ENCODE results near the gene ANHX.

Gene ANHX

DNA sequence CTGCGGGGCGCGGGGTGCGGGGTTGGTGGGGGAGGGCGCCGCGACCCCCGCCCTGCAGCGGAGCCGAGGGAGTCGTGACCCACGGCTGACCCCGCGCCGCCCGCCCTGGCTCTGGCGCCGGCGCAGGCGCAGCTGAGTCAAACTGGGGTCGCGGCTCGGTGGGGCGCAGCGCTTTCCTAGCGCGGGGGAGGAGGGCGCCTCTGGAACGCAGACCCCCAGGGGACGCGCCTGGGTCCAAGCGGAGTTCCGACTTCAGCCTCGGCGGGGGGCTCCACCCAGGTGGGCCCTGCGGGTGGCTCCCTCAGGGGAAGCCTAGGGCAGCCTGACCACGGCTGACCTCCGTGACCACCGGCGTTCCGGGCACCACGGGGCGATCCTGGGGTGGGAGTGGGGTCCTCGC is 467 bp upstream of the ANHX start:
- no peaks in the 10 kb centered on the region for H3K4me1 ChIP-seq (ENCODE audit: insufficient read depth, insufficient read length)
- H3K27me3 ChIP-seq (ENCODE audit: insufficient read depth, insufficient read length) = peaks cover 18% of the 10 kb centered on the region
- no peak for TF ChIP-seq ZNF274 (IDR thresholded peaks at IDR 0.05; ENCODE audit: low read depth, low read length)
- no peak for TF ChIP-seq SUZ12 (IDR thresholded peaks at IDR 0.05; ENCODE audit: extremely low read depth, insufficient read depth, insufficient read length)
- no peak for TF ChIP-seq YY1 (IDR thresholded peaks at IDR 0.05; ENCODE audit: insufficient read depth, insufficient read length)
- H3K4me3 ChIP-seq (ENCODE audit: insufficient read length, low read depth) = peak overlapping the region; percentile 64
- no peaks in the 10 kb centered on the region for H3K36me3 ChIP-seq (ENCODE audit: insufficient read depth, insufficient read length, low read length)
- H3K9me3 ChIP-seq (ENCODE audit: insufficient read depth, low read length) = peaks cover 9% of the 10 kb centered on the region; the same call in 1 of the 2 replicates
- peak overlapping the region; percentile 74 for H3K9ac ChIP-seq (ENCODE audit: insufficient read length, low read depth)
- no peak for DNase-seq (ENCODE audit: low read depth, low spot score)

DNA sequence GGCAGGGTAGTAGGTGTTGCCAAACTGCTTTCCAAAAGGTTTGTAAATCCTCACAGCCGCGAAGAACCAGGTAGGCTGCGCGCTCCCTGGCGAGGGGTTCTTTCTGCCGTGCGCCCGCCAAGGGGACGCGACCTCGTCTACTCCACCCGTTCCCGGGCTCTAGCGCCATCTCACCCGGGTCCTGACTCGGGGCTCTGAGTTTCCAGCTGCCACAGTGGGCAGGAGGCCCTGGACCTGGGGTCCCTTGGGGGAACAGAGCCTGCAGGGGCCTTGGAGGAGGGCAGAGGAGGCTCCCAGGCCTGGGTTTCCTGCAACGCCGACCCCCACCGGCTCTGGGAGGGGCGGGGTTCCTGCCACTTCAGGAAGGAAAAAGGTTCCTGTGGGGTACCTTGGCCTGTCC is 706 bp downstream of the ANHX start:
- no peak overlapping the region for H3K4me3 ChIP-seq (ENCODE audit: insufficient read length, low read depth)
- H3K9me3 ChIP-seq (ENCODE audit: insufficient read depth, low read length) = peaks cover 12% of the 10 kb centered on the region; the same call in 1 of the 2 replicates
- no peaks in the 10 kb centered on the region for H3K4me1 ChIP-seq (ENCODE audit: insufficient read depth, insufficient read length)
- H3K9ac ChIP-seq (ENCODE audit: insufficient read length, low read depth) = no peak overlapping the region
- no peaks in the 10 kb centered on the region for H3K36me3 ChIP-seq (ENCODE audit: insufficient read depth, insufficient read length, low read length)
- peaks cover 8% of the 10 kb centered on the region for H3K27me3 ChIP-seq (ENCODE audit: insufficient read depth, insufficient read length)
- DNase-seq (ENCODE audit: low read depth, low spot score) = no peak
- TF ChIP-seq SUZ12 (IDR thresholded peaks at IDR 0.05; ENCODE audit: extremely low read depth, insufficient read depth, insufficient read length) (no peak), YY1 (IDR thresholded peaks at IDR 0.05; ENCODE audit: insufficient read depth, insufficient read length) (no peak), ZNF274 (IDR thresholded peaks at IDR 0.05; ENCODE audit: low read depth, low read length) (no peak)

DNA sequence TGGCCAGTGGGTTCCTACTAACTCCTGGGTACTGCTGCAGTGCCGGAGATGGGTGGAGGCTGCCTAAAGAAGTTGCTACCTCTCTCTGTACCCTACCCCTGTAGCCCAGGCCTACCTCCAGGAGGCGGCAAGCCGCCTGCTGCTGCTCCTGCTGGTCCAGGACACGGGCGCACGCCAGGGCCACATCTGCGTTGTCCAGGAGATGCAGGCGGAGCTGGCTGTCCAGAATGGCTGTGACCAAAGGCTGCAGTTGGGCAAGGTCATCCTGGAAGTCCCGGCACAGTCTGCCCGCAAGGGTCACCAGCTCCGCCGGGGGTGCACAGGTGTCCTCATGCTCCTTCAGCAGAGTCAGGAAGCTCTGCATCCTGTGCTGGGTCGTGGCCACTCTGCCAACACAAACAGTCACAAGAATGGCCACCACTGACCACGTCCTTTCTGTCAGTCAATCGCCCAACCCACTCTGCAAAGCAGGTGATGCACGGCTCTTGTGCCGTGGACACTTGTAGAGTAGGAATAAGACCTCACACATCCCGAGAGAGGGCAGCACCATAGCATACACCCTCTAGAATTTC is 1.6 kb downstream of the ANHX start:
- Histone ChIP-seq H3K9ac (ENCODE audit: insufficient read length, low read depth) (no peak overlapping the region), H3K36me3 (ENCODE audit: insufficient read depth, insufficient read length, low read length) (no peaks in the 10 kb centered on the region), H3K4me3 (ENCODE audit: insufficient read length, low read depth) (no peak overlapping the region), H3K9me3 (ENCODE audit: insufficient read depth, low read length) (peaks cover 6% of the 10 kb centered on the region; the same call in 1 of the 2 replicates), H3K27me3 (ENCODE audit: insufficient read depth, insufficient read length) (peaks cover 8% of the 10 kb centered on the region), H3K4me1 (ENCODE audit: insufficient read depth, insufficient read length) (no peaks in the 10 kb centered on the region)
- TF ChIP-seq ZNF274 (IDR thresholded peaks at IDR 0.05; ENCODE audit: low read depth, low read length) (no peak), YY1 (IDR thresholded peaks at IDR 0.05; ENCODE audit: insufficient read depth, insufficient read length) (no peak), SUZ12 (IDR thresholded peaks at IDR 0.05; ENCODE audit: extremely low read depth, insufficient read depth, insufficient read length) (no peak)
- no peak for DNase-seq (ENCODE audit: low read depth, low spot score)

DNA sequence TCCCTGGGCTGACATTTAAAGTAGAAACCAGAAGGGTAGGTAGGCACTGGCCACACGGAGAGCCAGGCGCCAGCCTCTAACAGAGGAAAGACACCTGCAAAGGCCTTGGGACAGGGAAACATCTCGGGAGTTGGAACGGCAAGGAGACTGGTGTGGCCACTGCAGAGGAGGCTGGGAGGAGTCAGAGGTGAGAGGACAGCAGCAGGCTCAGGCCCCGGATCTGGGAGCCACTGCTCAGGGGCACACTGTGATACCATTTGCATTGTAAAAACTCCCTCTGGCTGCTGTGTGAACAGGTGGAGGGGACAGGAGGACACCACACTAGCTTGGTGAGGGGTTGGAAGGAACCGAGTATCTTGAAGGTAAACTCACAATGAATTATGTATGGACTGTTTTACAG is 2.7 kb downstream of the ANHX start:
- peaks cover 4% of the 10 kb centered on the region; the same call in 1 of the 2 replicates for H3K9me3 ChIP-seq (ENCODE audit: insufficient read depth, low read length)
- DNase-seq (ENCODE audit: low read depth, low spot score) = no peak
- no peak overlapping the region for H3K4me3 ChIP-seq (ENCODE audit: insufficient read length, low read depth)
- peaks cover 8% of the 10 kb centered on the region for H3K27me3 ChIP-seq (ENCODE audit: insufficient read depth, insufficient read length)
- no peak overlapping the region for H3K9ac ChIP-seq (ENCODE audit: insufficient read length, low read depth)
- H3K36me3 ChIP-seq (ENCODE audit: insufficient read depth, insufficient read length, low read length) = no peaks in the 10 kb centered on the region
- TF ChIP-seq ZNF274 (IDR thresholded peaks at IDR 0.05; ENCODE audit: low read depth, low read length) (no peak), YY1 (IDR thresholded peaks at IDR 0.05; ENCODE audit: insufficient read depth, insufficient read length) (no peak), SUZ12 (IDR thresholded peaks at IDR 0.05; ENCODE audit: extremely low read depth, insufficient read depth, insufficient read length) (no peak)
- no peaks in the 10 kb centered on the region for H3K4me1 ChIP-seq (ENCODE audit: insufficient read depth, insufficient read length)

DNA sequence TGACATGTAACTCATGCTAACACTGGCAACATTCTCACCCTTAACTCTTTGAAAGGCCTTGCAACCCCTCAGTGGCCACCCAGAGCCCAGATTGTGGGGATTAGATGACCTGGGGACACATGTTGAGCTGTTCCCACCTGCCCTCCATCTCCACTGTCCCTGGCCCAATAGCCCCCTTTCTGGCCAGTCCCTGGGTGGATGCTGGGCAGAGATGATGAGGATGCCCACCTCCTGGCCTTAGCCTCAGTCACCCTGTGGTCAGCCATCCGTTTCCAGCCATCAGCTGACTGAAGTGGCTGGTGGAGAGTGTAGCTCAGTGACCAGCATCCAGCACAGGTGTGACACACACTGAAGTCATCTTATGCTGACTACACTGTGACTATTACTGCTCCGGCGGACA is 4.7 kb downstream of the ANHX start:
- no peaks in the 10 kb centered on the region for H3K36me3 ChIP-seq (ENCODE audit: insufficient read depth, insufficient read length, low read length)
- no peaks in the 10 kb centered on the region for H3K27me3 ChIP-seq (ENCODE audit: insufficient read depth, insufficient read length)
- no peak overlapping the region for H3K4me3 ChIP-seq (ENCODE audit: insufficient read length, low read depth)
- H3K9ac ChIP-seq (ENCODE audit: insufficient read length, low read depth) = no peak overlapping the region
- DNase-seq (ENCODE audit: low read depth, low spot score) = no peak
- peaks cover 4% of the 10 kb centered on the region; the same call in 1 of the 2 replicates for H3K9me3 ChIP-seq (ENCODE audit: insufficient read depth, low read length)
- TF ChIP-seq YY1 (IDR thresholded peaks at IDR 0.05; ENCODE audit: insufficient read depth, insufficient read length) (no peak), ZNF274 (IDR thresholded peaks at IDR 0.05; ENCODE audit: low read depth, low read length) (no peak), SUZ12 (IDR thresholded peaks at IDR 0.05; ENCODE audit: extremely low read depth, insufficient read depth, insufficient read length) (no peak)
- H3K4me1 ChIP-seq (ENCODE audit: insufficient read depth, insufficient read length) = no peaks in the 10 kb centered on the region

DNA sequence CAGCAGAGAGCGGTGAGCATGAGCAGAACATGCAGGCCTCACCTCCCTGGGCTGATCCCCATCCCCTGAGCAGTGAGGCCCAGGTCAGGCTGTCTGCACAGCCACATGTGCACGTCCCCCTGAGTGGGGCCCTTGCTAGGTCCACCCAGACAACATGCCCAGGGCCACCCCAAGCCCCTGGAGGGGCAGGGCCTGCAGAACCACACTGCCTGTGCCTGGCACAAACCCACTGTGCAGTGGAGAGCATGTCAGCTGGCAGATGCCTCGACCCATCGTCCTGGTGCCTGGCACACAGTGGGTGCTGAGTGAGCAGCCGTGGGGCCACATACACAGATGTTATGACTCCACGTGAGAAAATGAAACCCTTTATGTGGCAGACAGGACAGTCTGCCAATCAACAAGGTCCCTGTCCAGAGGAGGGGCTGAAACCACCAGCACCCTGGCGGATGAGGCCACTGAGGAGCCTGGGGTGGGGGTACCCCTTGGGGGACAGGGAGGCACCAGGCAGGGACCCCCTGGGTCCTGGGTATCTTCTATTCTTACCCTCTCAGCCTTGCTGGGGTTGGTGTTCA is 8.3 kb downstream of the ANHX start:
- TF ChIP-seq YY1 (IDR thresholded peaks at IDR 0.05; ENCODE audit: insufficient read depth, insufficient read length) (no peak), ZNF274 (IDR thresholded peaks at IDR 0.05; ENCODE audit: low read depth, low read length) (no peak), SUZ12 (IDR thresholded peaks at IDR 0.05; ENCODE audit: extremely low read depth, insufficient read depth, insufficient read length) (no peak)
- DNase-seq (ENCODE audit: low read depth, low spot score) = no peak
- Histone ChIP-seq H3K36me3 (ENCODE audit: insufficient read depth, insufficient read length, low read length) (no peaks in the 10 kb centered on the region), H3K4me3 (ENCODE audit: insufficient read length, low read depth) (no peak overlapping the region), H3K9ac (ENCODE audit: insufficient read length, low read depth) (no peak overlapping the region), H3K9me3 (ENCODE audit: insufficient read depth, low read length) (peaks cover 6% of the 10 kb centered on the region; the same call in 1 of the 2 replicates), H3K27me3 (ENCODE audit: insufficient read depth, insufficient read length) (no peaks in the 10 kb centered on the region), H3K4me1 (ENCODE audit: insufficient read depth, insufficient read length) (no peaks in the 10 kb centered on the region)

DNA sequence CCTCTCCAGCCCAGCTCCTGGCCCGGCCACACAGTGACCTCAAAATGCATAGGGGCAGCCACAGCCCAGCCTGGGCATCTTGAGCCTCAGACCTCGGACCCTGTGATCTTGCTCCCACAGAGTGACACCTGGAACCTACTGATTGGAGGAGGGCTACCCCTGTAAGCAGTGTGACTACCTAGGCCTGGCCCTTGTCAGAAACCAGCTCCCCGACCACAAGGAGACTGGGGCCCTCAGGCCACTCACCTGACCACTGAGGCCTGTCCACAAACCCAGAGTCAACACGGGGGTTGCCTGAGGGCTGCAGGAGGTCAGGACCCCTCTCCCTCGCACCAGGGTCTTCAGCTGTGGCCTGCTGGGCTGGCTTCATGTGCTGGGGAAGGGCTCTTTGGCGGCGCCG is 9.0 kb downstream of the ANHX start:
- H3K4me3 ChIP-seq (ENCODE audit: insufficient read length, low read depth) = no peak overlapping the region
- no peak for DNase-seq (ENCODE audit: low read depth, low spot score)
- H3K4me1 ChIP-seq (ENCODE audit: insufficient read depth, insufficient read length) = no peaks in the 10 kb centered on the region
- H3K9me3 ChIP-seq (ENCODE audit: insufficient read depth, low read length) = peaks cover 8% of the 10 kb centered on the region; the same call in 1 of the 2 replicates
- H3K36me3 ChIP-seq (ENCODE audit: insufficient read depth, insufficient read length, low read length) = no peaks in the 10 kb centered on the region
- no peak overlapping the region for H3K9ac ChIP-seq (ENCODE audit: insufficient read length, low read depth)
- TF ChIP-seq SUZ12 (IDR thresholded peaks at IDR 0.05; ENCODE audit: extremely low read depth, insufficient read depth, insufficient read length) = no peak
- TF ChIP-seq YY1 (IDR thresholded peaks at IDR 0.05; ENCODE audit: insufficient read depth, insufficient read length) = no peak
- no peak for TF ChIP-seq ZNF274 (IDR thresholded peaks at IDR 0.05; ENCODE audit: low read depth, low read length)
- H3K27me3 ChIP-seq (ENCODE audit: insufficient read depth, insufficient read length) = no peaks in the 10 kb centered on the region

Data from NT2/D1 (cell line).